IgD-negative memory B cell (primary cell): ENCODE results near the gene ADPRH. TPM values are rescaled to one million over a fixed set of nuclear protein-coding genes. Genes with fewer than 3 reads are reported as not detected.
"Not testable (repeated sequence)": the region's sequence is repeated elsewhere in the genome, so short reads cannot be mapped to it uniquely, and the experiment has no call there.

Experiments used
- H3K27ac Mint-ChIP-seq, 3 donors: one replicate each; pipeline ENCODE4 v1.8.0; 2020 to 2022; ENCODE audit warnings: mild to moderate bottlenecking in 3 of 3, mixed read lengths in 3 of 3, moderate library complexity in 1 of 3
- H3K27me3 Mint-ChIP-seq: one replicate; pipeline ENCODE4 v1.8.0; 2021; ENCODE audit warnings: mixed read lengths
- H3K36me3 Mint-ChIP-seq: one replicate; pipeline ENCODE4 v1.8.0; 2020; ENCODE audit warnings: mild to moderate bottlenecking, mixed read lengths
- H3K4me1 Mint-ChIP-seq, 3 donors: one replicate each; pipeline ENCODE4 v1.8.0; 2020 to 2022; ENCODE audit warnings: mixed read lengths in 3 of 3, mild to moderate bottlenecking in 1 of 3
- H3K4me3 Mint-ChIP-seq, 4 donors: one replicate each; pipeline ENCODE4 v1.8.0; 2020 to 2022; ENCODE audit warnings: mild to moderate bottlenecking in 4 of 4, mixed read lengths in 4 of 4, moderate library complexity in 3 of 4
- H3K9me3 Mint-ChIP-seq, 3 donors: one replicate each; pipeline ENCODE4 v1.8.0; 2020 to 2021; ENCODE audit warnings: mixed read lengths in 3 of 3, mild to moderate bottlenecking in 1 of 3
- polyA plus RNA-seq: library from polyadenylated mRNA; unstranded; fragments of 300-500 nt; fragmentation: Illumina TruSeq; gene quantifications from one replicate; pipeline ENCODE4 v1.2.3, GENCODE V29; 2021

The ADPRH gene
- polyA plus RNA-seq, 1 donor from 2014 or later: 29.2 TPM

- Mint-ChIP-seq H3K4me1 (peaks cover 65 to 80% (median 71%) of the 10 kb centered on the region in 3 donors), H3K9me3 (no peaks in the 10 kb centered on the region), H3K27ac (peak overlapping the region; percentile 60 to 99 (median 79)), H3K27me3 (no peaks in the 10 kb centered on the region), H3K4me3 (peak overlapping the region; percentile 60 to 94 (median 86)), H3K36me3 (peaks cover 10% of the 10 kb centered on the region)
Observed at GRCh38 chr3:119553823-119554415, 25.4 kb upstream of the ADPRH start.

GRCh38 chr3:119555309-119555735 lies 24.0 kb upstream of the ADPRH start:
- peak overlapping the region; percentile 89 to 99 (median 94) for H3K27ac Mint-ChIP-seq
- H3K27me3 Mint-ChIP-seq: no peaks in the 10 kb centered on the region
- peaks cover 61 to 81% (median 66%) of the 10 kb centered on the region in 3 donors for H3K4me1 Mint-ChIP-seq
- no peaks in the 10 kb centered on the region for H3K9me3 Mint-ChIP-seq
- peaks cover 11% of the 10 kb centered on the region for H3K36me3 Mint-ChIP-seq
- peak overlapping the region; percentile 60 to 94 (median 86) for H3K4me3 Mint-ChIP-seq

- peaks cover 13% of the 10 kb centered on the region for H3K36me3 Mint-ChIP-seq
- peak overlapping the region; percentile 60 to 94 (median 86) for H3K4me3 Mint-ChIP-seq
- H3K27ac Mint-ChIP-seq: peak overlapping the region; percentile 94 to 100 (median 99)
- H3K9me3 Mint-ChIP-seq: no peaks in the 10 kb centered on the region
- peaks cover 60 to 79% (median 66%) of the 10 kb centered on the region in 3 donors for H3K4me1 Mint-ChIP-seq
- no peaks in the 10 kb centered on the region for H3K27me3 Mint-ChIP-seq
Observed at GRCh38 chr3:119555929-119556328, 23.4 kb upstream of the ADPRH start.

GRCh38 chr3:119557192-119557876 lies 22.0 kb upstream of the ADPRH start:
- H3K4me3 Mint-ChIP-seq: peak overlapping the region; percentile 79 to 94 (median 88)
- H3K27ac Mint-ChIP-seq: peak overlapping the region; percentile 95 to 100 (median 99)
- no peaks in the 10 kb centered on the region for H3K9me3 Mint-ChIP-seq
- peaks cover 9% of the 10 kb centered on the region for H3K36me3 Mint-ChIP-seq
- H3K4me1 Mint-ChIP-seq: peaks cover 55 to 76% (median 64%) of the 10 kb centered on the region in 3 donors
- H3K27me3 Mint-ChIP-seq: no peaks in the 10 kb centered on the region

GRCh38 chr3:119557877-119558269 lies 21.4 kb upstream of the ADPRH start:
- H3K36me3 Mint-ChIP-seq: peaks cover 9% of the 10 kb centered on the region
- H3K4me3 Mint-ChIP-seq: peak overlapping the region; percentile 79 to 94 (median 88)
- H3K27ac Mint-ChIP-seq: peak overlapping the region; percentile 95 to 100 (median 99)
- peaks cover 57 to 77% (median 65%) of the 10 kb centered on the region in 3 donors for H3K4me1 Mint-ChIP-seq
- no peaks in the 10 kb centered on the region for H3K9me3 Mint-ChIP-seq
- no peaks in the 10 kb centered on the region for H3K27me3 Mint-ChIP-seq

- Mint-ChIP-seq H3K4me3 (peak overlapping the region; percentile 79 to 94 (median 88)), H3K27ac (peak overlapping the region; percentile 95 to 100 (median 99)), H3K4me1 (peaks cover 53 to 73% (median 62%) of the 10 kb centered on the region in 3 donors), H3K9me3 (peaks cover 0 to 1% (median 0%) of the 10 kb centered on the region in 3 donors), H3K27me3 (no peaks in the 10 kb centered on the region), H3K36me3 (peaks cover 9% of the 10 kb centered on the region)
Observed at GRCh38 chr3:119558626-119559317, 20.5 kb upstream of the ADPRH start.

GRCh38 chr3:119559441-119559963 lies 19.8 kb upstream of the ADPRH start, which contains the start of gene CD80:
Gene CD80 (minus strand): TSS chr3:119559614. CDS start chr3:119557728, 1,886 bp downstream.
- Mint-ChIP-seq H3K4me1 (peaks cover 45 to 67% (median 56%) of the 10 kb centered on the region in 3 donors), H3K27ac (peak within 1 kb of the TSS; percentile 95 to 100 (median 99)), H3K36me3 (peaks cover 9% of the 10 kb centered on the region), H3K9me3 (peaks cover 0 to 1% (median 0%) of the 10 kb centered on the region in 3 donors), H3K27me3 (no peaks in the 10 kb centered on the region), H3K4me3 (peak within 1 kb of the TSS; percentile 79 to 94 (median 88))

- Mint-ChIP-seq H3K27me3 (no peaks in the 10 kb centered on the region), H3K4me3 (peak overlapping the region; percentile 79 to 94 (median 88)), H3K36me3 (peaks cover 7% of the 10 kb centered on the region), H3K4me1 (peaks cover 39 to 62% (median 52%) of the 10 kb centered on the region in 3 donors), H3K9me3 (peaks cover 0 to 1% (median 0%) of the 10 kb centered on the region in 3 donors), H3K27ac (peak overlapping the region; percentile 95 to 100 (median 99))
Observed at GRCh38 chr3:119560160-119560559, 19.1 kb upstream of the ADPRH start.

GRCh38 chr3:119562307-119562961 lies 16.9 kb upstream of the ADPRH start:
- H3K27me3 Mint-ChIP-seq: no peaks in the 10 kb centered on the region
- peaks cover 29 to 43% (median 38%) of the 10 kb centered on the region in 3 donors for H3K4me1 Mint-ChIP-seq
- peak overlapping the region; percentile 75 to 92 (median 90) for H3K4me3 Mint-ChIP-seq
- H3K27ac Mint-ChIP-seq: peak overlapping the region; percentile 99 to 100 (median 99)
- H3K36me3 Mint-ChIP-seq: peaks cover 5% of the 10 kb centered on the region
- H3K9me3 Mint-ChIP-seq: peaks cover 0 to 1% (median 0%) of the 10 kb centered on the region in 3 donors

- Mint-ChIP-seq H3K27ac (peak overlapping the region; percentile 24 to 99 (median 53)), H3K4me1 (peaks cover 29 to 36% (median 35%) of the 10 kb centered on the region in 3 donors)
- not testable (repeated sequence) for H3K4me3 Mint-ChIP-seq, H3K27me3 Mint-ChIP-seq, H3K9me3 Mint-ChIP-seq, H3K36me3 Mint-ChIP-seq
Observed at GRCh38 chr3:119563334-119563733, 16.0 kb upstream of the ADPRH start.

GRCh38 chr3:119569156-119569555 lies 10.1 kb upstream of the ADPRH start:
- no peaks in the 10 kb centered on the region for H3K27me3 Mint-ChIP-seq
- peak overlapping the region in 1 of 3 donors; percentile 3 for H3K27ac Mint-ChIP-seq
- H3K4me1 Mint-ChIP-seq: peaks cover 10 to 18% (median 12%) of the 10 kb centered on the region in 3 donors
- H3K9me3 Mint-ChIP-seq: no peaks in the 10 kb centered on the region
- no peaks in the 10 kb centered on the region for H3K36me3 Mint-ChIP-seq
- H3K4me3 Mint-ChIP-seq: peak overlapping the region in 1 of 4 donors; percentile 20

GRCh38 chr3:119570229-119570628 lies 9.1 kb upstream of the ADPRH start:
- Mint-ChIP-seq H3K27ac (no peak overlapping the region), H3K4me3 (peak overlapping the region in 3 of 4 donors; percentile 20 to 45 (median 43)), H3K27me3 (no peaks in the 10 kb centered on the region), H3K9me3 (no peaks in the 10 kb centered on the region), H3K4me1 (peaks cover 8 to 18% (median 10%) of the 10 kb centered on the region in 3 donors), H3K36me3 (no peaks in the 10 kb centered on the region)

- H3K9me3 Mint-ChIP-seq: no peaks in the 10 kb centered on the region
- no peaks in the 10 kb centered on the region for H3K36me3 Mint-ChIP-seq
- H3K27ac Mint-ChIP-seq: no peak overlapping the region
- peaks cover 6 to 12% (median 7%) of the 10 kb centered on the region in 3 donors for H3K4me1 Mint-ChIP-seq
- no peak overlapping the region for H3K4me3 Mint-ChIP-seq
- H3K27me3 Mint-ChIP-seq: no peaks in the 10 kb centered on the region
Observed at GRCh38 chr3:119571230-119571629, 8.1 kb upstream of the ADPRH start.

- no peak overlapping the region for H3K27ac Mint-ChIP-seq
- H3K36me3 Mint-ChIP-seq: no peaks in the 10 kb centered on the region
- no peak overlapping the region for H3K4me3 Mint-ChIP-seq
- H3K4me1 Mint-ChIP-seq: peaks cover 4 to 9% (median 5%) of the 10 kb centered on the region in 3 donors
- no peaks in the 10 kb centered on the region for H3K9me3 Mint-ChIP-seq
- no peaks in the 10 kb centered on the region for H3K27me3 Mint-ChIP-seq
Observed at GRCh38 chr3:119571688-119572087, 7.6 kb upstream of the ADPRH start.
